Cardiac septum (tissue), 1 donor: Measurements from ENCODE around the gene MLXIP. TPM values are rescaled to one million over a fixed set of nuclear protein-coding genes. Genes with fewer than 3 reads are reported as not detected.

ENCODE experiments used
- DNase-seq: peaks from one replicate; pipeline ENCODE4 v3.0.0-alpha.2; 2020; ENCODE audit warnings: low spot score
- intact Hi-C: fragments of 100-400 bp; cut with DNase I; formaldehyde crosslinking; loops from one replicate; pipeline ENCODE4 v1.14.0; 2022
- total RNA-seq: library from RNA; stranded (reverse); fragmentation: NEBNext Ultra II Directional; extraction: Animal tissue kit (Norgen Biotek cat#: 25700); gene quantifications from one replicate; pipeline ENCODE4 v1.2.1, GENCODE V29; 2021
- donor health status: DM: no; HTN: no; CAD: no.

Gene MLXIP
- total RNA-seq, 1 donor from 2014 or later = 24.7 TPM

DNA sequence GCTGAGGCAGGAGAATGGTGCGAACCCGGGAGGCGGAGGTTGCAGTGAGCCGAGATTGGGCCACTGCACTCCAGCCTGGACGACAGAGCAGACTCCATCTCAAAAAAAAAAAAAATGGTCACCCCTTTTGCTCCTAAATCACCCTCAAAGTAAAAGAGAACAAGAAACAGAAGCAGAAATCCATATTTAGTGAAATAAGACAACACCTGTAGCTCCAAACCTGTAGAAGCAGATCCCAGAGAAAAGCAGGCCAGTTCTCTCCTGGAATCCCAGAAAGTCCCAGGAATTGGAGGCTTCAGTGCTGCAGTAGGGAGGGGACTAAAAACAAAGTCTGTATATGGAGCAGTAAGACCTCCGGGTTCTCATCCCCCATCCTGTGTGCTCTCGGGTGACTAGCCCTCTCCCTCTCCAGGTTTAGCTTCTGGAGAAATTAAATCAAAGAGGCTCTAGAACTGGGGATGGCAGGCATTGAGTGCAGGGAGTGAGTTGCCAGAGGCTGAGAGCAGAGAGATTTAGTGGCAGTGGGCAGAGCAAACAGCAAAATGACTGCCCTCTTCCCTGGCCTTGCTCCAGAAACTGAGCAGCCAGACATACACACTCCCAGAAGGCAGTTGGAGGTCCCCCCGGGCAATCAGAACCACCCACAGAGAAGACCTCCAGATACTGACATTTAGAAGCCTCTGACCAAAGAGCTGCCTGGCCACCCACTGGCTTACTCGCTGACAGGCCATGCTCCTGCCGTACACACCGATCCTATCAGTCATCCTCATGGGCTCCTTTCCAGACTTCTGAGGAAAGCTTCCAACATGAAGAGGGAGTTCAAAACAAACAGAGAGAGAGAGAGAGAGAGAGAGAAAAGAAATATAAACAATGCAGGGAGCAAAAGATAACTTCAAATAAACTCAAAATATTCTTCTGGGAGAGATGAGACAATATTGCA is 6.3 kb upstream of the MLXIP start:
- no peak for DNase-seq
- intact Hi-C loops = no loop called here

- intact Hi-C loops = no loop called here
- no peak for DNase-seq
Observed at GRCh38 chr12:122073815-122074214, 4.7 kb upstream of the MLXIP start.

- no peak for DNase-seq
- intact Hi-C loops = no loop called here
Observed at GRCh38 chr12:122076743-122077495, 1.6 kb upstream of the MLXIP start.

DNA sequence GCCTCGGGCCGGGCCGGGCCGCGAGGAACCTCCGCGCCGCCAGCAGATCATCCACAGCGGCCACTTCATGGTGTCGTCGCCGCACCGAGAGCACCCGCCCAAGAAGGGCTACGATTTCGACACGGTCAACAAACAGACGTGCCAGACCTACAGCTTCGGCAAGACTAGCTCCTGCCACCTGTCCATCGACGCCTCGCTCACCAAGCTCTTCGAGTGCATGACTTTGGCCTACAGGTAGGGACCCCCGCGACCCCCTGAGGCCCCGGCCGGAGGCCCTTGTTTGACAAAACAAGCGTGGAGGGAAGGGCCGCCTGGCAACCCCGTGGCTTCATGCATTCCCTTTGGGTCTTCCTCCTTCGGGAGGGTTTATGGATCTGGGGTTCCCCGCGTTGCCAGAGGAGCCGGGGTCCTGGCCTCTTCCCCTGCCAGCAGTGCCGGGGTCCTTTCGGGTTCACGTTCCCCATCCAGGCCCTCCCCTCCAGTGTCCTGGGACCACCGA is 526 bp downstream of the MLXIP start:
- DNase-seq = no peak
- intact Hi-C loops = loop anchor here (2.0 kb wide), 1 partner anchor 20 kb away; no protein-coding TSS in a partner anchor

DNA sequence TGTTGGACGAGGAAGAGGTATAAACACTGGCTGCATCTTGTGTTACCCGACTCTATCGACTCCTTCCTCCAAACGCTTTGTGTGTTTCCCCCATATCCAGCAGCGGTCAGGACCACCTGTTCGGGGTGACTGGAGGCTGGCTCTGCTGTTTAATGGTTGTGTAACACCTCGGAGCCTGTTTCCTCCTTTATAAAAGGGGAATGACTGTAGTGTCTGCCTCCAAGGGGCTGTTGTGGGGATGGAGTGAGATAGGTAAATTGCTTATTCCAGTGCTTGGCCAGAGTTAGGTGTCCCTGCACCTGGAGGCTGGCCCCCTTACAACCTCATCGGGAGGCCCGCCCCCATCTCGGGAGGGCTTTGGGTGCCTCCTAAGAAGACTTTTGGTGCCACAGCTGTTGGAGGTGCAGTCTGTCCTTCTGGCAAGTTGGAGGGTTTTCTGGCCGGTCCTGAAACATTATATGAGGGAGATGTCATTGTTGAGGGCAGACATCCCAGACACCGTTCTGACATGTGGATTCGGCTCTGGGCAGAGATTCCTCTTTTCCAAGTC is 1.1 kb downstream of the MLXIP start:
- no peak for DNase-seq
- intact Hi-C loops = loop anchor here (2.0 kb wide), 1 partner anchor 19 kb away; no protein-coding TSS in a partner anchor

DNA sequence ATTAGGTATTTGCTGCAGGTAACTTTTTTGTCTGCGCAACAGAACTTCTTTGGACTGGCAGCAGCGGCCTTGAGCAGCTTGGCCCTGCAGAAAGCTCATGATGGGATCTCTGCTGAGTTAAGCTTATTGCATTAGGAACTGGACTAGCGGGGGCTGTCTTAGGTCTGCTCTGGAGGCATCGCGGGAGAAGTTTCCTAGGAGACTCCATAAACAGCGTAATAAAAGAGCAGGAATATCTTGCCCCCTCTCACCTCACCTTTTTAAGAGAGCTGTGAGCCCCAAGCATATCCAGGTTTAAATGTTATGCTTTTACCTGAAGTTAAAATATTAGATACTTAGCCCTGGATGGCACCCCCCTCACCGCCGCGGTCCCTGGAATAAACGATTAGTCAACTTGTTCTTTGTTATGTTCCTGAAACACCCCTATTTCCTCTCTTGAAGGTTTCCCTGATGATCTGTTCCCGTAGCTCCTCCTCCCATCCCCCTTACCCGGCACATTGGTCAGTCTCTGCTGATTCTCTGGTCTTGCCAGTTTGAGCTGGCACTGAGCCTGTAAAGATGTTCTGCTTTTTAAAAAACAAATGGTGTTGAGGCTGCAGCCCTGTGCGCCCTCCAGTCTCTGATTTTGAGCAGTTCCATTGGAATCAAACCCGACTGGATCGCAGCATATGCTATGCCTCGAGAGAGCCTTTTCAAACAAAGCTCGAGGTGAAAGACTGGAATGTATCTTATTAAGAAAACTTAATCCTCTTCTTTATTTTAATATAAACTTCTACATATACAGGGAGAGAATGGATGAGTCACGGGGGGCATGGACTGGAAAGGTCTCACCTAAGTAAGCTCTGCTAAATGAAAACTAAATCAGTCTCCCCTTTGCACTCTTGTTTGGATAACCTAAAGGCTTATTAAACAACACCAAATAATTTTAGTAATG is 1.9 kb downstream of the MLXIP start:
- intact Hi-C loops = loop anchor here (1.0 kb wide), 1 partner anchor 43 kb away; no protein-coding TSS in a partner anchor
- DNase-seq = no peak

DNA sequence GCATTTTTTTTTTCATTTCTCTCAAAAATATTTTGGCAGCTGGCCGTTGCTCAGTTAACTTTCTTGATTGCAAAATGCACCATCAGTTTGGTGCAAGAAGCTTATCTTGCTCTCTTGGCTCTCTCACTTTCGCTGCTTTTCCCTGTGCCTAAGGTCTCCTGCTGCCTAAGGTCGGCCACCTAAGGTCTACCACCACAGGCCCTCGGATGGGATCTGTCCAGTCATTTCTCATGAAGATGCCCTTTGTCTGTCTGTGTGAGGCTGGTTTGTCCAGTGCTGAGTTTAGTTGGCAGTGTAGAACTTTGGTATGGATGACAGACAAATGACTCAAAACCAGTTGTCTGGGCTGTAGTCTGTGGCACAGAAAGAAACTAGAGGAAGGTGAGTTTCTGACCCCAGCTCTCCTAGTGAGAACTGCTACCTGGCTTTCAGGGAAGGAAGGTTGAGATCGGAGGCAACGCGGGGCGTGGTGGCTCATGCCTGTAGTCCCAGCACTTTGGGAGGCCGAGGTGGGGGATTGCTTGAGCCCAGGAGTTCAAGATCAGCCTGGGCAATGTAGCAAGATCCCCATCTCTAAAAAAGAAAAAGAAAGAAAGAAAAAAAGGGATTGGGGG is 2.6 kb downstream of the MLXIP start:
- no peak for DNase-seq

GRCh38 chr12:122081697-122082221 is 3.2 kb downstream of the MLXIP start:
- intact Hi-C loops = loop anchor here (1.0 kb wide), 1 partner anchor 42 kb away; no protein-coding TSS in a partner anchor
- no peak for DNase-seq

More for the DNA sequence above, 2.6 kb downstream of the MLXIP start:
- intact Hi-C loops = loop anchor here (1.0 kb wide), 1 partner anchor 42 kb away; no protein-coding TSS in a partner anchor

DNA sequence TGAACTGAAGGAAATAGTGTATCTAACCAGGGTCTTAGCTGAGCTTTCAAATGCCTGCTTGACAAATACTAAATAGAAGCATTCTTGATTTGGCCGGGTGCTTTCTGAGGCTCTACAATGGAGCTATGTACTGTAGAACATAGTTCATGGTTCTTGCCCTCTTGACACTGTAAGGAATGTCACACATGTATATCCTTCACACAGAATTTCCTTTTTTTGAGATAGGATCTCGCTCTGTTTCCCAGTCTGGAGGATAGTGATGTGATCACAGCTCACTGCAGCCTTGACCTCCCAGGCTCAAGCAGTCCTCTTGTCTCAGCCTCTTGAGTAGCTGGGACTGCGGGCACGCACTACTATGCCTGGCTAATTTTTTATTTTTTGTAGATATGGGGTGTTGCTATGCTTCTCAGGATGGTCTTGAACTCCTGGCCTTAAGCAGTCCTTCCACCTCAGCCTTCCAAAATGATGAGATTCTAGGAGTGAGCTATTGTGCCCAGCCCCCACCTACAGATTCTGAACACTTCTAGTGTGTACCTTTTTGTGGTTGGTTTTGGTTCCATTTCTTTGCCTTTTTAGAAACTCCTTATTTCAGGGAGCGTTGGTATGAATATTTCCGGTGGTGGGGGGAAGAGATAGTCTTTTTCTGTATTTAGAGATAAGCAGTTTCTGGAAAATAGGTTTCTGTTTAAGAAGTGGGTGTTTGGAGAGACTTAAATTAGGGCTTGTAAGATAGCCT is 4.2 kb downstream of the MLXIP start:
- intact Hi-C loops = no loop called here
- no peak for DNase-seq

DNA sequence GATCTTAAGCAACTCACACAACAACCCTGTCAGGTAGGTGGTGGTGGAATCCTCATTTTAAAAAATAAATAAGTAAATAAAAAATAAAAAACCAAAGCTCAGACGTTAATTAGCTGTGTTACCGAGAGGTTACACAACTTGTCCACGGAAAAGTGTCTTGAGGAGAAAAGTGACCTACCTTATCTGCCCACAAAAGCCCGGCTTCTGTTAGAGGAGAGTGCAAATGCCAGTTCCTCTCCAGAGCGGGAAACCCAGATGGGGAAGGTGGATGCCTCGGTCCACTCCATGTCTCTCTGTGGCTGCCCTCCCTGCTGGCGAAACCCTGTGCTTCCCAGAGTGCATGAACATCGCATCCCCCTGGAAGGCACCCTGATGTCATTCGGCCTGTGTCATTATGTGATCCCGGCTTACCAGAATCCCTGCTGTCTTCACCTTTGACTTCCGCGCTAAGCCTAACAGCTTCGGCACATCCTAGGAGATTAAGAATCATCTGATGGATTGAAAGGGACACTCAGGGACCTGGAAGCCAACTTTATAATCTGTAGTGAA is 6.4 kb downstream of the MLXIP start:
- intact Hi-C loops = no loop called here
- DNase-seq = no peak

- DNase-seq = no peak
Observed at GRCh38 chr12:122085591-122085990, 7.0 kb downstream of the MLXIP start.

GRCh38 chr12:122086116-122086515 is 7.6 kb downstream of the MLXIP start:
- intact Hi-C loops = no loop called here
- DNase-seq = no peak

More at GRCh38 chr12:122085591-122085990, 7.0 kb downstream of the MLXIP start:
- intact Hi-C loops = no loop called here

DNA sequence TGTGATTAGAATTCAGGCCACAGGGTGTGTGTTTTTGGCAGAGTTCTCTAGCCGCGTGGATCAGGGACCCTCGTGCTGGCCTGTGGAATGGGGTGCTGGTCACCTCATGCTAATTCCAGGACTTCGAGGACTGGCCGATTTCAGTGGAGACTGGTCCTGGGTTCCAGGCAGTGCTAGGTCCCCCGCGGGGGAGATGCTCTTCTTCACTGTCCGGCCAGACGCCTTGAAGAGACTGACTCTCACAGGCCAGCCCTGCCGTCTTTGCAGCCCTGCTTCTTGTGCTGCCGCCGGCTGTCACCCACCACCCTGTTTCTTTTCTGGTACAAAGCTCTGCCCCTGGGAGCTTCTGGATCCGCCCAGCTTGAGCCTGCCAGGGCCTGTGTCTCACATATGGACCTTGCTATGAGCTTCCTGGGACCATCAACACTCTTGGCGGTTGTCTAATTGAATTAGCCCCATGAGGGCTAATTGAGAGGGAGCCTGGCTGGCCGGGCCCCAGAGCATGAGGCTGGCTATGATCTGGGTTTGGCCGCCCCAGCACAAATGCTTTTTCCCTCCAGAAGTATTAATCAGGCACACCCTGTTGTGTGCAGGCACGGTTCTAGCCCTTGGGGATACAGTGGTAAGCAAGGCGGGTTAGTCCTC is 8.2 kb downstream of the MLXIP start:
- intact Hi-C loops = no loop called here
- no peak for DNase-seq

GRCh38 chr12:122087431-122088178 is 9.0 kb downstream of the MLXIP start:
- intact Hi-C loops = no loop called here
- no peak for DNase-seq

DNA sequence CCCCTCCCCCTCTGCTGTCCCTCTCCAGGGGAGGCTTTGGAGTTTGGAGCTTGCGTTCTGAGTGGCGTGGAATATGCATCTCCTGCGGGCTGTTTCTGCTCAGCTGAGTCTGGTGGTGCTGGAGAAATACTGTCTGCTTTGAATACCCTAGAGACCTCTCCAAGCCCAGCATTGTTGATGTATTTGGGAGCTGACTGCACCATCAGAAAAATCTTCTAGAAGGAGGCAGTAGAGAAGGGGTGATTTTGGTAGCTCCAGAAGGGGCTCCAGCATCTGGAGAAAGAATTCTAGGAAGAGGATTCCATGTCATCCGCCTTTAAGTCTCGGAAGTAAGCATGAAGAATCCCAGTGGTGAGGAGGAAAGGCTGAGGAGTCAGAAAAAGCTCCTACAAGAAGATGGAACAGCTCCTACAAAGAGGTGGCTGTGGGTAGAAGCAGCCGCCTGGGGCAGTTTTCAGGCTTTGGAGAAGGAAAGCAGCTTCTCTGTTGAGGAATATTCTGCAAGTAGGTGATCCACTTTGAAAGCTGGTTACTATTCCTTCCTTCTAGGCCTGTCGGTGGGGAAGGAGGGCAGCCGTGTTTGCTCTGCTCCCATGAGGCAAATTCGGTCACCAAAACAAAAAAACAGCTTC is 9.7 kb downstream of the MLXIP start:
- intact Hi-C loops = no loop called here
- DNase-seq = no peak

- intact Hi-C loops = no loop called here
- no peak for DNase-seq
Observed at GRCh38 chr12:122089077-122089476, 10.5 kb downstream of the MLXIP start.
